AG08396 (cell line): ENCODE results near the gene ABCC4.

ENCODE experiments used
- DNase-seq: peaks from one replicate; pipeline ENCODE4 v3.0.0; 2012; ENCODE audit warnings: low spot score, mixed read lengths

ABCC4 gene

DNA sequence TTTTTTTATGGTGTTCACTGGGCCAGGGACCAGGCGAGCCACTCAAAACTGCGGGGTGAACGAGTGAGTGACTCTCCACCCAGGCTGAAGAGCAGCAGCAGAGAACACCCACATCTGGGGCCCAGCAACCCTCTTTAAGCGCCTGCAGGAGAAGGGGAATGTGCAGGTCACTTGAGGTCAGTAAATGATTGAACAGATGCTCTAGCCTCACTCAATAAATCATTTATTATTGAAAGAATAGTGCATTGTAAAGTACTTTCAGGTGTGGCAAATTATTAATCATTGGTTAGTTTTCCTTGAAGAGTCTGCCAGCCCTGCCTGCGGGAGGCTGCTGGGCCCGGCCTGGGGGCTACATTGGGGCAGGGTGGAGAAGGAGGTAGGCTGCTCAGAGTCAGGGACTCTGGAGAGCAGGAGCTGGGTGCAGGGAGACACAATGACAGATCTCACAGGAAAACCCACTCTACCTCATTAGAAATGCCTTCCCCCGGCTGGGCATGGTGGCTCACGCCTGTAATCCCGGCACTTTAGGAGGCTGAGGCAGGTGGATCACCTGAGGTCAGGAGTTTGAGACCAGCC is 42.5 kb downstream of the ABCC4 start:
- no peak for DNase-seq

DNA sequence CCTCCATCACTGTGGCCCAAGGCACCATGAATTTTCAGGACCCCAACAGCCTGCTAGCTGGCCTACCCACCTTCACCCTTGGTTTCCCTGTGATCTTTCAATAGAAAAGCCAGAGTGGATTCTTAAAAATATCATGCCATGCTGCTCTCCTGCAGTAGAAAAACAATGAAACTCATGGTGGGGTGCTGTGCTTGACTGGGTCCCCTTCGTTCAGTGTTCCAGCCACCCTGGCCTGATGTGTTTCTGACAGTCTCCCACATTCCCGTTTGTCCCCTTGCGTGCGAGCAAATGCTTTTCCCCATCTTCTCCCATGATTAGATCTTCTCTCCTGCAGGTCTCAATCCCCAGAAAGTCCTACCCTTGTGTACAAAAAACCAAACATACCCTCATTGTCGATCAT is 43.2 kb downstream of the ABCC4 start:
- DNase-seq: no peak

DNA sequence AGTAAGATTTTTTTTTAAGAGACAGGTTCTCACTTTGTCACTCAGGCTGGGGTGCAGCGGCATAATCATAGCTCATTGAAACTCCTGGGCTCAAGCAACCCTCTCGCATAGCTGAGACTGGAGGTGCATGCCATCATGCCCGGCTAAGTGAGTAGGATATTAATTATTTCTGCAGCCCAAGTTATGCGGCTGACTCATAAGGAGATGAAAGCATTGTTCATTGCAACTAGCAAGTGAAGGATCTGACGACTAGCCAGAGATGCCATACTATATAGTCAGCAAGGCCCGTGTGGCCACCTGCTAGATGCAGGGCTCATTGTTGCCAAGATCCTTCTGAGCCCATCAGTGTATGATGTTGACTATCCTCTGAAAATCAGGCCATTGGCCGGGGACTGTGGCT is 45.2 kb downstream of the ABCC4 start:
- peak; percentile 68 for DNase-seq

DNA sequence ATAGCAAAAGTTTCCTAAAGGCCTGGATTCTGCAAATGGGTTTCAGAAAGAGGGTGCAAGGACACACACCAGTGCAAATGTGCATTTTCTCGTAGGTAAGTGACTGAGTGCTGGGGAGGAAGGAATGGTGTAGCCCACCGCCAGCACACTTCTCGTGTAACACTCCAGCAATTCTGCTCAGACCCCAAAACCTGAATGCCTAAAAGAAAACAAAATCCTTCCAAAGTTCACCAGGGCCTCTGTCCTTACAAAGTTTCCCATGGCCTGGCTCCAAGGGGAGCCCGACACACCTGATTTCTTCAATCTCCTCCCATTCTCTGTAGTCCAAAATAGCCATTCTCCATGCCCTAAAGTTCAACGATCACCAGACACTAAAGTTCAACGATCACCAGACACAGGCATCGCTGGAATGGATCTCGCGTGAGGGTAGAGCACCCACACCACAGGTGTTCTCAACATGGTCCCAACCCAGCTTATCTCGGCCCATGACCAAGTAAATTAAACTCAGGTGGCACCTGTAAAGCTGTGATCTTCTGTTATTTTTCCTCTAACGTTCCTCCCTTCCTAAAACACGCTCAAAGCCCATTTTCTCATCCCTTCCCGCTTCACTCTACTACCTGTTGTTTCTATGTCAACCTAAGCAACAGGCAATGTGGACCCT is 46.0 kb downstream of the ABCC4 start:
- no peak for DNase-seq

DNA sequence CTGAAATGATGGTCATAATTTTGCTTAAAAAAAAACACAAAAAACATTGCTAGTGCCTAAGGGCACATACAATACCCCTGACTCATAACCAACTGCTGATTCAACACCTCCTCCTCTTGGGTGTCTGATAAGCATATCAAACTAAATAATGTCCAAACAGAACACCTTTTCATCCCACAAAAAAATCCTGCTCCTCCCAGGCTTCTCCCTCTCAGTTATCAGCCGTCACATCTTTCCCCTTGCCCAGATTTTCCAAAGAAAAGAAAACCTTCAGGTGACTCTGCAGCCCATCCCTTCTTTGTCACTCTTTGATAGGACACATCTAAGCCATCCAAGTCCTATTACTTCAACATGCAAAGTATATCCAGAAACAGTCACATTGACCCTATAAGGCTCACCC is 46.9 kb downstream of the ABCC4 start:
- DNase-seq: no peak

DNA sequence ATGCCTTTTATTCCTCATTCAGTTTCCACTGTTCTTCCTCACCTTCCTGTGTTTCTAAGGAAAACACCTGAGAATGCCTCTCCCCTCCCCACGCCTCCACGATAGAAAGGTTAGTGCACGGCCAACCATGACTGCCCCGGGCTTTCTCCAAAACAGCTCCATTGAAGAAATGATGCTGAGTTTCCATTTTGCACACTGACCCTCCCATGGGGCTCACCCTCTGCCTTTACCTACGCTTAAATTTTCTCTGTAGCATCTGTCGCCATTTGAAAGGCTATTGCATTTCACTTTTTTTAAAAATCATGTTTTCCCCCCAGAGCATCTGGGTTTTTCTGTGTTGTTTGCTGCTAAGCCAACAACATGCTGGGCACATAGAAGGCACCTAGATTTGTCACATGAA is 48.2 kb downstream of the ABCC4 start:
- no peak for DNase-seq

DNA sequence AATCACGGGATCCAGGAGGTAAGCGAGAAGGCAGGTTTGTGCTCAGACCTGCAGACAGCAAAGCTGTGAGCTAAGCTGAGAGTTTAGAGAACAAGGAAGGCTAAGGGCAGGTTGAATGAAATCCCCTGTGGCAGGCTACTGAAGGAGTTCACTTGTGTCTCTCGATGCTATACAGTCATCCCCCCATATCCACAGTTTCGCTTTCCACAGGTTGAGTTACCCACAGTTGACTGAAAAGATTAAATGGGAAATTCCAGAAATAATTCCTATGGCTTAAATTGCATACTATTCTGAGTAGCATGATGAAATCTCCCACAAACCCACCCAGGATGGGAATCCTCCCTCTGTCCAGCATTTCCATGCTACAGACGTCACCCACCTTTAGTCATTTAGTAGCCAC is 49.6 kb downstream of the ABCC4 start:
- DNase-seq: no peak

DNA sequence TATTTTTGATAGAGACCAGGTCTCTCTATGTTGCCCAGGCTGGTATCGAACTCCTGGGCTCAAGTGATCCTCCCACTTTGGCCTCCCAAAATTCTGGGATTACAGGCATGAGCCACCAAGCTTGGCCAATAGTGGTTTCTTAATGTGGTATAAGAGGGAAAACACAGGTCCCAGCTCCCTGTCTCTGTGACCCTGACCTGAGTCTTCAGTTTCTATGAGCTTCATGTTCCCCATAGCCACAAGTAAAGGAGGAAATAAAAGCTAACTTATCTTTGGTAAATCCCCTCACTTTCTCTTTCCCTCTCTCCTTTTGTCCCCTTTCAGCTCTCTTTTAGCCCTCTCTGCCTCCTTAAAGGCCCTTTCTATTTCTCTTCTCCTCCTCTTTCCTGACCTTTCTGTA is 50.3 kb downstream of the ABCC4 start:
- DNase-seq: no peak

DNA sequence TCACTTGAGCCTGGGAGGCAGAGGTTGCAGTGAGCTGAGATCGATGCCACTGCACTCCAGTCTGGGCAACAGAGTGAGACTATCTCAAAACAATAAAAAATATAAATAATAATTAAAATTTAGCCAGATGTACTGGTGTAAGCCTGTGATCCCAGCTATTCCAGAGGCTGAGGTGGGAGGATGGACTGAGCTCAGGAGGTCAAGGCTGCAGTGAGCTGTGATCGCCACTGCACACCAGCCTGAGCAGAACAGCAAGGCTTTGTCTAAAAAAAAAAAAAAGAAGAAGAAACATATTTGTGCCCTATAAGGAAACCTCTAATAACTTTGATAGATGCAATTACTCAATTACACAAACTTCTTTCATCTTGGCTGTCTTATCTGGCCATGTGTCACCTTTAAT is 52.3 kb downstream of the ABCC4 start:
- DNase-seq: no peak

DNA sequence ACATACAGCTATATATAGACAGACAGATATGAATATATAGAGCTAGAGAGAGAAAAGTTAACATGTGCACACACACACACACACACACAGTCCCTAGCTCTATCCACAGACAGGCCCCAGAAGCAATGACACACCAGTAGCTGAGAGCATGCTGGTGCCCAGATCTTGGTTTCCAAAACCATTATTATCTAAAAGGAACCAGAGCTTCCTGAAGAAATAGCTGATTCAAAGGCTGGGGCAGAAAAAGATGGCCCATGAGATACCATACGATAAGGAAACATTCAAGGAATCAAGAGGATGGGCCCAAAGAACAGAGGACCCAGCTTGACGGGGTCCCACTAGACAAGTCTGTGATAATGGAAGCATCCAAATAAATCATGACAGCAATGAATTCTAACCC is 53.4 kb downstream of the ABCC4 start:
- DNase-seq: no peak

DNA sequence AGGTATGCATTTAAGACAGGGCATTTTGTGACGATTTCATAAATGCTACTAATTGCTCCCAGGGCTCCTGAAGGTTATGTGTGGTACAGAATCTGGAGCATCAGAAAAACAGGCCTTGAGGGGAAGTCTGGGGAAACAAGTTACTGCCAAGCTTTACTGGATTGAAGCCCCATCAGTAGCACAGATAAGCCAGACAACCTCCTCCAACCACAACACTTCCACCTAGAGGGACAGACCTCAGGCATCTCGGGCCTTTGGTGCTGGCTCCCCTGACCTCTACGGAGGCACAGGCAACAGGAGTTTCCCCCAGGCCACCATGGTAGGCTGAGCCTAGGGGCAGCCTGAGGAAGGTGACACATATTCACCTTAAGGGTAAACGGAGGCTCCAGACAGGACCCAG is 54.1 kb downstream of the ABCC4 start:
- DNase-seq: no peak

DNA sequence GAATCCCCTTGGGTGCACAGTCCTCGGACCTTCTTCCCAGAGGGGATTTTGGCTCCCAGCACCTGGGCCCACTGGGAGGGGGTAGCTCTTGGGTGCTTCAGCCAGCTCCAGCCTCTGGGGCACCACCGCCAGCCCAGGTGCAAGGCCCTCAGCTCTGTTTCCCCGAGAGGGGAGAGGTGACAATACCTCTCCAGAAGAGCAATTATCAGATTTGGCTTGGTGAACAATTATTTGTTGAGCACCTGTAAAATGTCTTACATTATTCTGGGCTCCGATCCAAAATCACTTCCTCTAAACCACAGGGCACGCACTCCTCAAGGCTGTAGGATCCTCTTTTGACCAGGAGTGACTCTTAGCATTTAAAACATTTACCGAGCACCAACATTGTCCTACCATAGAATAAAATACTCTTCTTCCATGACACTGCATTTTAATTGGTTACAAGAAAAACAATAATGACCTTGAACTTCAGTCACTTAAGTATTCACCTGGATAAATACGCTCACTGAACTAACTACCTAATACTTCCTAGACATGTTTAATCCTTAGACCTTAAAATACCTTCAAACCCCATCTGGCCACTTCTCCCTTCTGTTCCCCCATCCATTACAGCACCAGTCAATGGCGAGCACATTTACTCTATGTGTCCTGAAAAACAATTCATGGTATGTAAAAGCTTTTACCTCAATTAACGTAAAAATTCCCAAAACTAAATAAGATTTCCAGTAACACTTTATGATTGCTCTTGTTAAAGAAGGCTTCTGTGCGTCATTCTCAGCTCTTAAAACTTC is 54.8 kb downstream of the ABCC4 start:
- no peak for DNase-seq

DNA sequence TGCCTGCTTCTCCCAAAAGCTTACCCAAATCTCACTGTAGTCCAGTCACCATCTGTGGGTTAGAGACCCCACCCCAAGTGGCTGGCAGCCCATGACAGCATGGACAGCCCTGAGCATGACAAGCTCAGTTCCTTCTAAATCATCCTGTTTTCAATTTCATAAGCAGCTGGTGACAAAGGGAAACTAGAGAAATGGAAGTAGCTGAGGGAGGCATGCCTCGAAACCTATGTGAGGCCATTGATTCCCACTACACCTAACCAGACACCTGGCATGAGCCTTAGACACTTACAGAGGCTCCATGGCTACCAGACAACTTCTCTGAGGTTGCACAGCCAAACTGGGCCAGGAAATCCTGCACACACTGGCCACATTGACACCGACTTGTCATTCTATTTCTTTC is 56.2 kb downstream of the ABCC4 start:
- DNase-seq: no peak

DNA sequence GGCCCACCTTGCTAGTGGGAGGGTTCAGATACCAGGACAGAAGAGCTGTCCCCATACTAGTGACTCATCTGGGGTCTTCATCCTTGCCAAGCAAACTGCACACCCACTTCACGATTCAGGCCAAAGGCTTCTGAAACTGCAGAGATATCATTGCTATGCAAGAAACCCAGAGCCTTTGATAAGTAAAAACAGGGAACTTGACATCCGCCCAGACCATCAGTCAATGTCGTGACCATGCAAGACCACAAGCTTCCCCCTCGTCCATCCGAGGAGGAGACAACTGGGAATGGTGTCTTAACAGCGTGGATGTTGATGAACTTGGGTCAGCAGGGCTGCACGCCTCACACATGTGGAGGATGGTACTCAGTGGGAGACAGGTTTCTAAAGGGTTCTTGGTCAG is 58.0 kb downstream of the ABCC4 start:
- DNase-seq: no peak

DNA sequence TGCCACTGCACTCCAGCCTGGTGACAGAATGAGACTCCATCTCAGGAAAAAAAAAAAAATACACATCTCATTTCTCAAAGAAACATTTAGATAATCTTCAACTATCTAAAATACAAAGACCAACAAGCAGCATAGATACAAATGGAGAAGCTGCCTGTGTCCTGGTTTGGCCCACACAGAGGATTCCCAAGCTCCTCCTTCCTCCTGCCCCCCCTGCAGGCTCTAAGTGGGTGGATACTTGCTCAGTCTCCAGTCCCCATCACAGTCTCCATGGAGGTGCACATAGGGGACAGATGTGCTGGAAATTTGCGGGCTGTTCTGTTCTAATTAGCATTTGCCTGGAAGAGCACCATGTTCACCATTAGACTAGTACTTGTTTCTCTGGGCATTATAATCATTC is 59.9 kb downstream of the ABCC4 start:
- no peak for DNase-seq

DNA sequence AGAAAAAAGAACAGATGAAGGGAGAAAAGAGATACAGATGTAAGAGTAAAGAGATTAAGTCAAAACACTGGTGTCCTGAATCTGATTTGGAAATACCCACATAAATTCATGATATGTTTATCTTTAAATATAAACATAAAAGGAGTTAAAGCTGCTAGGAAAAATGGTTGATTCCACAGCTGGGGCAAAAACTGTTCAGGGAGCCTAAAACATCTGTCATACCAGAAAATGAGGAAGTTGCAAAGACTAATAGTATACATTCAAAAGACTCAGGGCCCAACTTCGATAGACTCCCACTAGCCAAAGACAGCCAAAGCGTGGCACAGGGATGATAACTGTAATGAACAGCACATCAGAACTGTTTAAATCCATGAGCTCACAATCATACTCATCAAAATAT is 62.0 kb downstream of the ABCC4 start:
- no peak for DNase-seq

DNA sequence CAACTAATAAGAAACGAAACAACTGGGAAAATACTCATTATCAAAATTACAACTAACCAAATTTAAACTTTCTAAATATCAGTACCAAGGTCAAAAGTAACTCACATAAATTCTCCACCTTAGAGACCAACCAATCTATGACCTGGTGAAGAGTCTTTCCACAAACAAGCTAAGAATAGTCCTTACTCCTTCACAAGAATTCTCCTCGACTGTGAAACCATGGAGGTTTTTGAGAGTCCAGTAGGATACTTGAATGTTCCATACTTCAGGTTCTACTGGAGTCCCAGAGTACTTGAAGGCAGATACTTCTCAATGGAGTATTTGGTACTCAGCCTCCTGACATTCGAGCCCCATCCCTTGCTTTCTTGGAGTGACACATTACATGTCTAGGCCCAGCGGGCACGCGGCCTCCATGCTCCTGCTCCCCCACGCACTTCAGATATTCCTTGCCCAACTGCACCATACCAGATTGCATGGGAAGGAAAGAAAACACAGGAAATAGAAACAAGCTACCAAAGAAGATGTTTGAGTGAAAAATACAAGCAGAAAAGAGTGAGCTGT is 63.9 kb downstream of the ABCC4 start:
- no peak for DNase-seq

DNA sequence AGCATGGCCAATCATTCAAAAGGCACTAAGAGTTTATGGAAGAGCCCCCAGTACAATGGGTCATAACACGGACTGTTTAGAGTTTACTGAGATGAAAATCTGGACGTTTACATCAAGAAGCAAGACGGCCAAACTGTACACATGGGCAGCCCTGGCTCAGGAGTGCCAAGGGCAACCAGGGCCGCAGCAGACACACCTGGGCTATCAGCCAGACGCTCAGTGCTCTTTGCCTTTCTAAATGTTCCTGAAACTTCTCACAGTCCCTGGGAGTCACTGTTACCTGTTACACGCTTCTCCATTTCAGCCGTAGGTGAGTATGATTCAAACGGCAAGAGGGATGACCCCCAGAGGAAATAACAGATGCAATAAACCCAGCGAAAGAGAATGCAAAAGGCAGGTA is 64.5 kb downstream of the ABCC4 start:
- DNase-seq: no peak

DNA sequence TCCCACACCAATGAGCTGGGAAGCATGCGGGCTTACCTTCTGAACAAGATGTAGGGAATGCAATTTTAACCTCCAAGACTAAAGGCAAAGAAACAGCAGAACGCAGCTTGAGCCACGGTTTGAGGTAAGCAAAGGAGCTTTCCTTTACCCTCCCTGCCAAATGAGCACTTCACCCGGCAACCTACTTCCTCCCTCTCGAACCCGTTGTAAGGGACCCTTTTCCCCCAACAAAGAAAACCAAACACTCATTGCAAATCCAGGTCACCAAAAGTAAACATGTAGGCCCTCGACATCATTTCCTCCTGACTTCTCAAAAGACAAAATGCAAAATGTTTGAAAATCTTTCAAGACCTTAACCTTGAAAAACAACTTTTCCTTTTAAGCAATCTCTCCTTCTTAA is 65.3 kb downstream of the ABCC4 start:
- DNase-seq: no peak

DNA sequence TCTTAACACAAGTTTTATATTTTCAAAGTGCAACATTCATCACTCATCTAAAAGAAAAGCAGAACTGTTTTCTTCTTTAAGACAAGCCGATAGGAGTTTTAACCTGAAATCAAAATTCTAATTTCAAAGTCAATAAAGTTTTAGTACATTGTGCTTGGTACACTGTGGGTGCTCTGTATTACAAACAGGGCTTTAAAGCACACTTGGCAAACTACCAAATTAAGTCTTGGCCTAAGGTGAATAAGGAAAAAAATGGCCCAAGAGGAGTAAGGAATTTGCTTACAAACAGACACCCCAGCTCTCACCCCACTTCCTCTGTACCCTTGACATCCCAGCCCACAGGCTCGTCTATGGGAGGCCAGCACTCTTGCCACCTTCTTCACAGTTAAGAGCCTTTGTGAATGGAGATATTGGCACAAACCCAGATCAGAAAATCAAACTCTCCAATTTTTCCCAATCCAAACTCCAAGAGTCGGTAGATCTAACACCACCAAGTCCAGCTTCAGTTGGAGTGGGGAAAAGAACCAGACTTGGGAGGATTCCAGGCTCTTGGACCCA is 66.0 kb downstream of the ABCC4 start:
- DNase-seq: no peak

DNA sequence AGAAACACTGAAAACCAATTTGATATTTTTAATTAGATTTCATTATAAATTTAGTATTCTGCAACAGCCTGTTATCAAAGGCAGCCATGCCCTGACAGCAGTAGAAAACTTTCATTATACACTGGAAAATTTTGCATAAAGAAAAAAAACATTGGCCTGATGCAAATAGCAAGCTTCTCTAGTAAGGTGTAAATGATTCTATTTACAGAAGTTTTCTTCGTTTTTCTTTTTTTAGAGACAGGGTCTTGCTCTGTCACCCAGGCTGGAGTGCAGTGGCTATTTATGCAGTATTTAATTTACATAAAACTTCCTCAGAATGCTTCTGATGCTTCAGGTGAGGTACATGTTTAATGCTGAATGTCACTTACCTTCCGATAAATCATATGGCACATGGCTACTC is 67.0 kb downstream of the ABCC4 start:
- no peak for DNase-seq

DNA sequence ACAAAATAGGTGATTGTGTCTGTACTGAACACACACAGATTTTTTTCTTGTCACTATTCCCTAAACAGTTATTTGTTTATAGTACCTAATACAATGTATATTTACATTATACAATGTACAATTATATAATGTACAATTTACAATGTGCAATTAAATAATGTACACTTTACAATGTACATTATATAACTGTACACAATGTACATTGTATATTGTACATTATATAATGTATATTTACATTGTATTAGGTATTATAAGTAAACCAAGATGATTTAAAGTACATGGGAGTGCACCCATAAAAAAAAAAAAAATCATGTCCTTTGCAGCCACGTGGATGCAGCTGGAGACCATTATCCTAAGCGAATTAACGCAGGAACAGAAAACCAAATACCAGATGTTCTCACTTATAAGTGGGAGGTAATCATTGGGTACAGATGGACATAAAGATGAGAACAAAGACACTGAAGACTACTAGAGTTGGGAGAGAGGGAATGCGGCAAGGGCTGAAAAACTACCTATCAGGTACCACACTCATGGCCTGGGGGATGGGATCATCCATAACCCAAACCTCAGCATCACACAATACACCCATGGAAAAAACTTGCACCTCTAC is 68.1 kb downstream of the ABCC4 start:
- no peak for DNase-seq

DNA sequence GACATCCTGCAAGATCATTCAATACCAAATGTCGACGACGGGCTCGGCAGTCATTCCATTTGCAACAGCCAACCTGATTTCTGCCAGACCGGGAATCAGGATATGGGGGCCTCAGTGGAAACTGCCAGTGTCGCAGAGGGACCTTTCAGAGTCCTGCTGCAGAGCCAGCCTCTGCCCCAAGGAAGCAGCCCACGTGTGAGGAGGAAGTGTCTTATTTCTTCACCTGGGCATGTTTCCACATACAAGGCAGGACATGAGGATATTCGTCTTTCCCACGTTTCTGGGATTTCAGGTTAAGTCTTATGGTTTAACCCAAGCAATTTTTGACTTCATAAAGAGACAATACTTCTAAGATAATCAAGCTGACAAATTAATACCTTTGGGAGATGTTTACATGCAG is 69.9 kb downstream of the ABCC4 start:
- DNase-seq: no peak
